AG04449 (cell line): ENCODE measurements around the gene FMN2.

Source experiments
- CTCF ChIA-PET: fragments of 350-600 bp; formaldehyde crosslinking; extraction: SDS; loops from one replicate; lab custom pipeline; 2021; ENCODE audit warnings: antibody characterized with exemption; lab: Yijun Ruan, JAX
- POLR2A ChIA-PET: fragments of 400-600, 350-600 bp; formaldehyde crosslinking; extraction: SDS; loops from one replicate; lab custom pipeline; 2020; ENCODE audit warnings: antibody characterized with exemption, inconsistent platforms; lab: Yijun Ruan, JAX
- DNase-seq: peaks from one replicate; pipeline ENCODE4 v3.0.0-alpha.2; 2010; ENCODE audit warnings: low read depth, low spot score
- H3K4me3 ChIP-seq: 2 replicates; pipeline ENCODE4 v1.5.1; 2011; ENCODE audit warnings: low read depth, mild to moderate bottlenecking, control low read depth, low read length
- CTCF ChIP-seq: IDR thresholded peaks from one replicate; pipeline ENCODE4 v1.5.1; 2011; ENCODE audit warnings: mild to moderate bottlenecking, moderate library complexity, low read length, control low read depth, inconsistent platforms; ENCODE audit not compliant: insufficient read depth; ENCODE audit errors: missing control alignments

FMN2 gene

GRCh38 chr1:240516069-240516468, 424.4 kb downstream of the FMN2 start:
- ChIA-PET CTCF (no interaction called here), POLR2A (no interaction called here)
- no peak overlapping the region for H3K4me3 ChIP-seq
- no peak for DNase-seq
- TF ChIP-seq CTCF: no peak

GRCh38 chr1:240517891-240518290, 426.2 kb downstream of the FMN2 start:
- no peak overlapping the region for H3K4me3 ChIP-seq
- no peak for TF ChIP-seq CTCF
- ChIA-PET POLR2A (no interaction called here), CTCF (no interaction called here)
- DNase-seq: no peak

- no peak for DNase-seq
- H3K4me3 ChIP-seq: no peak overlapping the region
- no peak for TF ChIP-seq CTCF
- POLR2A ChIA-PET: no interaction called here
- CTCF ChIA-PET: no interaction called here
These were observed 430.6 kb downstream of the FMN2 start for GRCh38 chr1:240522122-240522822.

GRCh38 chr1:240524356-240525069, 432.8 kb downstream of the FMN2 start:
- CTCF ChIA-PET: interaction anchor here (1.6 kb wide), 1 partner anchor 10 kb away, joined by 5 read pairs; no protein-coding TSS in a partner anchor

More at GRCh38 chr1:240524356-240525069, 432.8 kb downstream of the FMN2 start:
- H3K4me3 ChIP-seq: no peak overlapping the region
- DNase-seq: no peak
- TF ChIP-seq CTCF: no peak
- POLR2A ChIA-PET: no interaction called here
